DND-41 (cell line): ENCODE measurements around the gene ZDHHC12.

ENCODE experiments used
- CTCF ChIP-seq: IDR thresholded peaks from 2 replicates; pipeline ENCODE4 v1.5.1; 2012; ENCODE audit warnings: borderline replicate concordance, low read length, moderate library complexity, mild to moderate bottlenecking; ENCODE audit not compliant: poor library complexity, severe bottlenecking; ENCODE audit errors: extremely low read depth
- EZH2 ChIP-seq: IDR thresholded peaks from 3 replicates; pipeline ENCODE4 v1.6.1; 2012; ENCODE audit warnings: borderline replicate concordance, low read depth, mild to moderate bottlenecking, moderate library complexity, low read length, inconsistent platforms; ENCODE audit not compliant: severe bottlenecking

GRCh38 chr9:128702445-128702948 is 21.4 kb downstream of the ZDHHC12 start, which contains the start of gene PKN3:
- no peak for TF ChIP-seq EZH2
- TF ChIP-seq CTCF, result peak; percentile 76
